ENCODE data around the gene IBSP. TPM values are rescaled to one million over a fixed set of nuclear protein-coding genes. Genes with fewer than 3 reads are reported as not detected.

The IBSP gene
- polyA plus RNA-seq = 0.62 TPM in 1 of 2 replicates, not detected in the other

GRCh38 chr4:87799301-87800113 lies at the start of gene IBSP:
Gene IBSP (plus strand): TSS chr4:87799554. CDS start chr4:87802362, 2,808 bp downstream.

GRCh38 chr4:87832669-87833068 lies 33.3 kb downstream of the IBSP start, which contains the start of gene MEPE:
Gene MEPE (plus strand): TSS chr4:87832969. CDS start chr4:87834715, 1,746 bp downstream.

Other genes with a start within 250 kb of the IBSP start
- gene DSPP, start 191.0 kb upstream of the IBSP start, polyA plus RNA-seq = not detected in 2 replicates
- not detected in 2 replicates for gene DMP1, start 149.3 kb upstream of the IBSP start, polyA plus RNA-seq
- not detected in 2 replicates for gene MEPE, start 33.4 kb downstream of the IBSP start, polyA plus RNA-seq
- gene SPP1, start 176.2 kb downstream of the IBSP start, polyA plus RNA-seq = 9.8 and 21.8 TPM in 2 replicates
- gene PKD2, start 208.1 kb downstream of the IBSP start, polyA plus RNA-seq = 5.3 and 7.0 TPM in 2 replicates